ENCODE measurements around the gene DCUN1D3. TPM values are rescaled to one million over a fixed set of nuclear protein-coding genes. Genes with fewer than 3 reads are reported as not detected.
A peak's percentile ranks its signal among the peaks of the same experiment; 100 is the strongest.

DCUN1D3 gene
- total and polyA plus RNA-seq, 2 donors (not counting 3 experiments of a cell fraction or from before 2014, with no cell fraction given) = 10.4 to 35.0 TPM

DNA sequence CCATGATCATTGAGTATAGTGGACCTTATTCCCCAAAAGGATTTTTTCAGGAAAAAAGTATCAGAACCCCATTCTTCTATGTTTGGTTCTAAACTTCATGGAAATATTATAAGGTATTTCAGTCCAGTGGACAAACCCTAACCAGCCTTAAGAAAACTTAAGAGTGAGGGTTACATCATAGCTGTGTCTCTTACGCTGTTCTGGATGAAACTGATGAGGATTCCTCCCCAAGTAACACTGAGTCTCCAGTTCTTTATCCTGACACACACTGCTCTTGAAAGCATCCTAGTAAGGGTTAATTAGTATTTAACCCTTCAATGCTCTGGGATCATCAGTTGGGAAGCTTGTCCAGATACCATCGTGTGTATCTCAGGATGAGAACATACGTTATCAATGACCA lies 5.4 kb upstream of the DCUN1D3 start:
- no peaks in the 10 kb centered on the region for H3K9me1 ChIP-seq (replicated peaks; ENCODE audit: control insufficient read depth, extremely low read depth, insufficient read depth, low read length)
- H3K4me1 ChIP-seq (ENCODE audit: control insufficient read depth, extremely low read depth, insufficient read depth, low read length) = peaks cover 86% of the 10 kb centered on the region
- DNase-seq (ENCODE audit: low read depth, low spot score) (peak; percentile 43), FAIRE-seq (no peak)
- ChIA-PET POLR2A (interaction anchor here (0.6 kb wide), 3 partner anchors 39 to 402 kb away, joined by 3 to 9 read pairs (median 3); no protein-coding TSS in a partner anchor), CTCF (interaction anchor here (1.2 to 1.3 kb wide), 2 partner anchors 51 to 99 kb away, joined by 4 read pairs; partner anchors contain the start of genes ERI2 and REXO5)
- intact Hi-C loops (cut with micrococcal nuclease) = loop anchor here (1.0 to 5.0 kb wide), 2 partner anchors 171 to 252 kb away; partner anchors contain the start of gene LDAF1
- no peaks in the 10 kb centered on the region for H3K9me3 ChIP-seq (replicated peaks; ENCODE audit: control insufficient read depth, insufficient read depth, low read length)
- no TSS peak for BruUV-seq (replicated peaks)
- no peak overlapping the region for H3K4me3 ChIP-seq (replicated peaks in 1 of 3; ENCODE audit: insufficient read depth in 1 of 3, low read depth in 1 of 3, low read length in 3 of 3)
- H3K4me2 ChIP-seq (ENCODE audit: insufficient read depth, low read length) = peak overlapping the region; percentile 81
- H3K79me2 ChIP-seq (ENCODE audit: control insufficient read depth, insufficient read depth, low read length) = peaks cover 19% of the 10 kb centered on the region
- peak overlapping the region; percentile 100 for H3K27ac ChIP-seq (ENCODE audit: insufficient read depth, low read depth, low read length)
- H3K36me3 ChIP-seq (ENCODE audit: control insufficient read depth in 2 of 2, extremely low read depth in 1 of 2, insufficient read depth in 2 of 2, low read length in 2 of 2) = no peaks in the 10 kb centered on the region
- H3K27me3 ChIP-seq (ENCODE audit: control insufficient read depth in 2 of 2, insufficient read depth in 2 of 2, low read length in 2 of 2) = no peaks in the 10 kb centered on the region
- TF ChIP-seq POLR2AphosphoS5 (IDR thresholded peaks at IDR 0.05; ENCODE audit: insufficient read depth, low read depth, low read length) (no peak), JUN (IDR thresholded peaks at IDR 0.05; ENCODE audit: borderline replicate concordance, insufficient read depth, insufficient read length, low read depth) (no peak), POLR2A (IDR thresholded peaks at IDR 0.05; ENCODE audit: low read depth, low read length) (no peak), GATA2 (IDR thresholded peaks at IDR 0.05; ENCODE audit: insufficient read depth, insufficient read length, low read depth, low read length) (no peak), MYC (IDR thresholded peaks at IDR 0.05; ENCODE audit: low read depth, low read length) (no peak), FOS (IDR thresholded peaks at IDR 0.05; ENCODE audit: borderline replicate concordance, insufficient read depth, low read length) (no peak), EZH2 (IDR thresholded peaks at IDR 0.05; ENCODE audit: borderline replicate concordance, low read depth, low read length, severe bottlenecking) (no peak)
- TF ChIP-seq, protein P1, sequence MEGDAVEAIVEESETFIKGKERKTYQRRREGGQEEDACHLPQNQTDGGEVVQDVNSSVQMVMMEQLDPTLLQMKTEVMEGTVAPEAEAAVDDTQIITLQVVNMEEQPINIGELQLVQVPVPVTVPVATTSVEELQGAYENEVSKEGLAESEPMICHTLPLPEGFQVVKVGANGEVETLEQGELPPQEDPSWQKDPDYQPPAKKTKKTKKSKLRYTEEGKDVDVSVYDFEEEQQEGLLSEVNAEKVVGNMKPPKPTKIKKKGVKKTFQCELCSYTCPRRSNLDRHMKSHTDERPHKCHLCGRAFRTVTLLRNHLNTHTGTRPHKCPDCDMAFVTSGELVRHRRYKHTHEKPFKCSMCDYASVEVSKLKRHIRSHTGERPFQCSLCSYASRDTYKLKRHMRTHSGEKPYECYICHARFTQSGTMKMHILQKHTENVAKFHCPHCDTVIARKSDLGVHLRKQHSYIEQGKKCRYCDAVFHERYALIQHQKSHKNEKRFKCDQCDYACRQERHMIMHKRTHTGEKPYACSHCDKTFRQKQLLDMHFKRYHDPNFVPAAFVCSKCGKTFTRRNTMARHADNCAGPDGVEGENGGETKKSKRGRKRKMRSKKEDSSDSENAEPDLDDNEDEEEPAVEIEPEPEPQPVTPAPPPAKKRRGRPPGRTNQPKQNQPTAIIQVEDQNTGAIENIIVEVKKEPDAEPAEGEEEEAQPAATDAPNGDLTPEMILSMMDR (IDR thresholded peaks at IDR 0.05; ENCODE audit: extremely low read depth in 1 of 2, insufficient read depth in 1 of 2, low read depth in 1 of 2, low read length in 2 of 2) = no peak
- TF ChIP-seq, protein P2, sequence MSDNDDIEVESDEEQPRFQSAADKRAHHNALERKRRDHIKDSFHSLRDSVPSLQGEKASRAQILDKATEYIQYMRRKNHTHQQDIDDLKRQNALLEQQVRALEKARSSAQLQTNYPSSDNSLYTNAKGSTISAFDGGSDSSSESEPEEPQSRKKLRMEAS (IDR thresholded peaks at IDR 0.05; ENCODE audit: insufficient read depth, insufficient read length) = no peak
- no peak overlapping the region for H2AFZ ChIP-seq (ENCODE audit: low read depth, low read length)
- dilution Hi-C loops (cut with MboI; ENCODE audit: extremely low pct_ligation_motif_present, low sequenced_read_pairs) = no loop called here
- H3K9ac ChIP-seq (replicated peaks; ENCODE audit: extremely low read depth, insufficient read depth, low read length) = peak overlapping the region; percentile 81
- no peaks in the 10 kb centered on the region for H4K20me1 ChIP-seq (replicated peaks; ENCODE audit: control insufficient read depth, extremely low read depth, insufficient read depth, low read length)

Measured in endothelial cell of umbilical vein (primary cell).